Stimulated activated CD8-positive, alpha-beta memory T cell treated with anti-CD3 and anti-CD28 coated beads, Interleukin-15, amount 100 ng/mL, for 4 hours (primary cell): ENCODE data around the gene SEMA4C.

ENCODE experiments used
- DNase-seq, 2 donors: peaks; one replicate each; pipeline ENCODE4 v3.0.0-alpha.2; 2020; ENCODE audit warnings: low read depth in 2 of 2

The SEMA4C gene

GRCh38 chr2:96881349-96882195 lies 11.7 kb upstream of the SEMA4C start:
- no peak for DNase-seq

- DNase-seq: no peak
Observed at GRCh38 chr2:96880891-96881273, 11.0 kb upstream of the SEMA4C start.

- no peak for DNase-seq
Observed at GRCh38 chr2:96879545-96880040, 9.7 kb upstream of the SEMA4C start.

GRCh38 chr2:96878796-96879544 lies 9.1 kb upstream of the SEMA4C start:
- DNase-seq: no peak

- no peak for DNase-seq
Observed at GRCh38 chr2:96878171-96878570, 8.3 kb upstream of the SEMA4C start.

GRCh38 chr2:96877631-96878092 lies 7.8 kb upstream of the SEMA4C start:
- no peak for DNase-seq

GRCh38 chr2:96877042-96877451 lies 7.2 kb upstream of the SEMA4C start:
- no peak for DNase-seq

GRCh38 chr2:96876269-96877041 lies 6.6 kb upstream of the SEMA4C start:
- DNase-seq: no peak

GRCh38 chr2:96875498-96876268 lies 5.8 kb upstream of the SEMA4C start:
- no peak for DNase-seq

GRCh38 chr2:96874198-96874831 lies 4.4 kb upstream of the SEMA4C start:
- DNase-seq: no peak

- no peak for DNase-seq
Observed at GRCh38 chr2:96873651-96874096, 3.8 kb upstream of the SEMA4C start.

- DNase-seq: no peak
Observed at GRCh38 chr2:96872591-96873349, 2.9 kb upstream of the SEMA4C start.

GRCh38 chr2:96870626-96871255 lies 861 bp upstream of the SEMA4C start:
- peak; percentile 40 to 54 for DNase-seq

- DNase-seq: no peak
Observed at GRCh38 chr2:96869281-96869821, 529 bp downstream of the SEMA4C start.

GRCh38 chr2:96868555-96869280 lies 1.2 kb downstream of the SEMA4C start:
- peak in 1 of 2 donors; percentile 30 for DNase-seq

GRCh38 chr2:96867756-96868554 lies 1.9 kb downstream of the SEMA4C start:
- no peak for DNase-seq

- DNase-seq: no peak
Observed at GRCh38 chr2:96866986-96867755, 2.7 kb downstream of the SEMA4C start.
